HepG2 (cell line): ENCODE measurements around the gene GNGT2. TPM values are rescaled to one million over a fixed set of nuclear protein-coding genes. Genes with fewer than 3 reads are reported as not detected.
A peak's percentile ranks its signal among the peaks of the same experiment; 100 is the strongest.

Experiments
- ARID3A ChIP-seq: IDR thresholded peaks from 2 replicates; pipeline ENCODE4 v1.6.1; 2012; ENCODE audit warnings: low read depth, low read length, improper control_type of control experiment
- CAMTA2 ChIP-seq: sonication (generic); formaldehyde crosslinking; IDR thresholded peaks from 2 replicates; pipeline ENCODE4 v1.4.0; 2020; ENCODE audit warnings: mild to moderate bottlenecking, missing genetic modification reagents, borderline replicate concordance
- CEBPB ChIP-seq: IDR thresholded peaks from 2 replicates; pipeline ENCODE4 v1.6.1; 2011; ENCODE audit warnings: low read depth, low read length, improper control_type of control experiment, borderline replicate concordance
- E2F1 ChIP-seq: sonication (generic); formaldehyde crosslinking; IDR thresholded peaks from 2 replicates; pipeline ENCODE4 v1.5.0; 2020; ENCODE audit warnings: missing genetic modification reagents
- EP300 ChIP-seq, 3 experiments: sonication (generic) in 1 of 3; formaldehyde crosslinking in 1 of 3; IDR thresholded peaks; 2 replicates each; pipeline versions ENCODE4 v1.5.1 to v1.6.1; 2011 to 2020; ENCODE audit warnings: low read depth in 2 of 3, low read length in 2 of 3, borderline replicate concordance in 1 of 3, improper control_type of control experiment in 1 of 3, mild to moderate bottlenecking in 1 of 3, missing genetic modification reagents in 1 of 3, moderate library complexity in 1 of 3
- GATAD1 ChIP-seq: IDR thresholded peaks from 2 replicates; pipeline ENCODE4 v1.6.1; 2016; ENCODE audit warnings: missing genetic modification reagents, missing compliant biosample characterization
- GTF3A ChIP-seq: sonication (generic); formaldehyde crosslinking; conservative IDR thresholded peaks from 2 replicates; pipeline ENCODE4 v1.4.0; 2020; ENCODE audit warnings: mild to moderate bottlenecking, missing genetic modification reagents
- HMG20B ChIP-seq: conservative IDR thresholded peaks from 2 replicates; pipeline ENCODE4 v1.6.1; 2016; ENCODE audit warnings: missing genetic modification reagents, missing compliant biosample characterization
- HNRNPUL1 ChIP-seq: fragments of 200-400 bp; formaldehyde crosslinking; IDR thresholded peaks from 2 replicates; pipeline ENCODE4 v1.6.1; 2017; ENCODE audit warnings: low read depth, mild to moderate bottlenecking, low read length, moderate library complexity
- MZF1 ChIP-seq: sonication (generic); formaldehyde crosslinking; IDR thresholded peaks from 2 replicates; pipeline ENCODE4 v1.8.1; 2023; ENCODE audit warnings: mild to moderate bottlenecking, missing genetic modification reagents, borderline replicate concordance
- PAF1 ChIP-seq: IDR thresholded peaks from 2 replicates; pipeline ENCODE4 v1.6.1; 2016; ENCODE audit warnings: missing genetic modification reagents, missing compliant biosample characterization
- ZBTB3 ChIP-seq: sonication (generic); formaldehyde crosslinking; IDR thresholded peaks from 2 replicates; pipeline ENCODE4 v1.4.0; 2020; ENCODE audit warnings: low read depth, mild to moderate bottlenecking, moderate library complexity, missing genetic modification reagents, borderline replicate concordance
- ZC3H4 ChIP-seq: sonication (generic); formaldehyde crosslinking; IDR thresholded peaks from 2 replicates; pipeline ENCODE4 v1.4.0; 2020; ENCODE audit warnings: missing genetic modification reagents, borderline replicate concordance
- ZNF180 ChIP-seq: sonication (generic); formaldehyde crosslinking; IDR thresholded peaks from 2 replicates; pipeline ENCODE4 v1.4.0; 2020; ENCODE audit warnings: low read depth, missing genetic modification reagents, borderline replicate concordance
- ZNF234 ChIP-seq: sonication (generic); formaldehyde crosslinking; conservative IDR thresholded peaks from 2 replicates; pipeline ENCODE4 v1.5.1; 2020; ENCODE audit warnings: mild to moderate bottlenecking, missing genetic modification reagents
- ZNF329 ChIP-seq: sonication (generic); formaldehyde crosslinking; IDR thresholded peaks from 2 replicates; pipeline ENCODE4 v1.9.0; 2021; ENCODE audit warnings: low read depth, mild to moderate bottlenecking, missing genetic modification reagents
- ZNF331 ChIP-seq: sonication (generic); formaldehyde crosslinking; IDR thresholded peaks from 2 replicates; pipeline ENCODE4 v1.4.0; 2020; ENCODE audit warnings: missing genetic modification reagents
- ZNF512B ChIP-seq: sonication (generic); formaldehyde crosslinking; IDR thresholded peaks from 2 replicates; pipeline ENCODE4 v1.5.1; 2020; ENCODE audit warnings: missing genetic modification reagents, mild to moderate bottlenecking, borderline replicate concordance
- ZNF749 ChIP-seq: sonication (generic); formaldehyde crosslinking; IDR thresholded peaks from 2 replicates; pipeline ENCODE4 v1.8.0; 2022; ENCODE audit warnings: mild to moderate bottlenecking, missing genetic modification reagents, moderate library complexity, borderline replicate concordance
- ZNF768 ChIP-seq: sonication (generic); formaldehyde crosslinking; IDR thresholded peaks from 2 replicates; pipeline ENCODE4 v1.4.0; 2020; ENCODE audit warnings: missing genetic modification reagents
- ZNF891 ChIP-seq: sonication (generic); formaldehyde crosslinking; IDR thresholded peaks from 2 replicates; pipeline ENCODE4 v1.5.0; 2020; ENCODE audit warnings: mild to moderate bottlenecking, missing genetic modification reagents
- polyA plus RNA-seq, 8 experiments: library from polyadenylated mRNA; depleted of rRNA in 3 of 8; stranded (reverse) in 7 of 8; unstranded in 1 of 8; fragments of >200 nt; fragmentation: Illumina TruSeq in 4 of 8; extraction: Trizol in 4 of 8; gene quantifications; 2 replicates each; pipeline versions ENCODE4 v1.2.1 to v1.2.3, GENCODE V29; 2011 to 2016; ENCODE audit warnings: low read depth in 4 of 8, missing spikeins in 1 of 8, mixed read lengths in 1 of 8; ENCODE audit not compliant: insufficient read depth in 1 of 8
- total RNA-seq, 5 experiments: library from RNA; depleted of rRNA; stranded (reverse); fragments of >200 nt; fragmentation: Illumina TruSeq; extraction: Trizol; gene quantifications; 2 replicates each; pipeline ENCODE4 v1.2.3, GENCODE V29; 2016; ENCODE audit warnings: low read depth in 1 of 5
- TF ChIP-seq, protein P1 (sequence below): sonication (generic); formaldehyde crosslinking; IDR thresholded peaks from 2 replicates; pipeline ENCODE4 v1.8.0; 2022; ENCODE audit warnings: missing genetic modification reagents, mild to moderate bottlenecking, borderline replicate concordance

GNGT2 gene
- total and polyA plus RNA-seq, 2 of the 13 experiments (the other 11 are each of a cell fraction or from before 2014, with no cell fraction given): not detected

GRCh38 chr17:49230636-49231562, 20.5 kb upstream of the GNGT2 start, which contains the start of gene PHOSPHO1 (continued):
- no peak for TF ChIP-seq E2F1 (CRISPR knock-in tag)
- TF ChIP-seq ZNF512B (CRISPR knock-in tag): 0 out of 2 replicates have a peak, but pooled peaks have one; percentile 53
- no peak for TF ChIP-seq ZNF768 (CRISPR knock-in tag)
- no peak for TF ChIP-seq CAMTA2 (CRISPR knock-in tag)
- TF ChIP-seq HMG20B (CRISPR knock-in tag): no peak
- TF ChIP-seq ARID3A: no peak
- TF ChIP-seq ZBTB3 (CRISPR knock-in tag): no peak
- no peak for TF ChIP-seq ZNF234
- no peak for TF ChIP-seq ZNF331 (CRISPR knock-in tag)
- TF ChIP-seq ZNF891 (CRISPR knock-in tag): 0 out of 2 replicates have a peak, but pooled peaks have one; percentile 42
- TF ChIP-seq, protein P1, sequence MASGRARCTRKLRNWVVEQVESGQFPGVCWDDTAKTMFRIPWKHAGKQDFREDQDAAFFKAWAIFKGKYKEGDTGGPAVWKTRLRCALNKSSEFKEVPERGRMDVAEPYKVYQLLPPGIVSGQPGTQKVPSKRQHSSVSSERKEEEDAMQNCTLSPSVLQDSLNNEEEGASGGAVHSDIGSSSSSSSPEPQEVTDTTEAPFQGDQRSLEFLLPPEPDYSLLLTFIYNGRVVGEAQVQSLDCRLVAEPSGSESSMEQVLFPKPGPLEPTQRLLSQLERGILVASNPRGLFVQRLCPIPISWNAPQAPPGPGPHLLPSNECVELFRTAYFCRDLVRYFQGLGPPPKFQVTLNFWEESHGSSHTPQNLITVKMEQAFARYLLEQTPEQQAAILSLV (CRISPR knock-in tag): 0 out of 2 replicates have a peak, but pooled peaks have one; percentile 60
- no peak for TF ChIP-seq PAF1
- TF ChIP-seq ZNF329 (CRISPR knock-in tag): no peak
- TF ChIP-seq CEBPB: no peak
- no peak for TF ChIP-seq EP300 (IDR thresholded peaks at IDR 0.05; ENCODE audit: low read depth in 2 of 2, low read length in 2 of 2)
- no peak for TF ChIP-seq EP300 (CRISPR knock-in tag; IDR thresholded peaks at IDR 0.05; ENCODE audit: borderline replicate concordance)
- TF ChIP-seq GTF3A (CRISPR knock-in tag): no peak
- TF ChIP-seq ZNF180 (CRISPR knock-in tag): no peak
- TF ChIP-seq ZNF749 (CRISPR knock-in tag): no peak
- no peak for TF ChIP-seq GATAD1 (CRISPR knock-in tag)
- TF ChIP-seq ZC3H4: no peak
- no peak for TF ChIP-seq MZF1 (CRISPR knock-in tag)
- no peak for TF ChIP-seq HNRNPUL1
